Activated naive CD4-positive, alpha-beta T cell treated with Interleukin-2 at 50 U/mL for 16 hours (primary cell): ENCODE data around the gene CCNB2.
"Not testable (repeated sequence)": the region's sequence is repeated elsewhere in the genome, so short reads cannot be mapped to it uniquely, and the experiment has no call there.

Experiments
- DNase-seq: peaks from one replicate; pipeline ENCODE4 v3.0.0-alpha.2; 2020

Gene CCNB2

DNA sequence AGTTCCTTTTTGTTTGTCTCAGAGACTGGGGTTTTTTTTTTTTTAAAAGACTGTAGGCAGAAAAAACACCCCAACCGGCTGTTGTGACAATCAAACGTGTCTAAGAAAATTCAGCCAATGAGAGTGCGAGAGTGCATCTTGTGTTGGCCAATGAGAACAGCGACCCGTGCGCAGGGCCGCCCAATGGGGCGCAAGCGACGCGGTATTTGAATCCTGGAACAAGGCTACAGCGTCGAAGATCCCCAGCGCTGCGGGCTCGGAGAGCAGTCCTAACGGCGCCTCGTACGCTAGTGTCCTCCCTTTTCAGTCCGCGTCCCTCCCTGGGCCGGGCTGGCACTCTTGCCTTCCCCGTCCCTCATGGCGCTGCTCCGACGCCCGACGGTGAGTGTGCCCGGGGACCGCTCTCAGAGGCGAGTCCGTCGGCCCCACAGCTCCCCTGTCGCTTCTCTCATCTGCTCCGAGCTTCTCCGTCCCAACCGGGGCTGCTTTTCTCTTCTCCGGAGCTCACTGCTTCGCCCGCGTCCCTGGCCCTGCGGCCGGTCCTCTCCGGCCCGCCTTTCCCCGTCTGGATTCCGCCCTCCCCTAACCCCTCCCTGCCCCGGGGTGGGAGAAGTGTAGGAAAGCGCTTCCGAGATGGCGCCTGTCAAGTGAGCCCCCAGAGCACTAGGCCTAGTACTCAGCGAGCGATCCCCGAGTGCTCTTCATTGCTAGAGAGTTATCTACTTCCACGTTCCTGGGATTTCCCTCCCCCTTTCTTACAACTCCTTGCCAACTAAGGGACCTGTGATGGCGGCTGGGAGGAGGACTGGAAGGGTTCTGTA, at the start of gene CCNB2:
TSS of gene CCNB2 (plus strand) at position 235 of the 821 bp plus-strand sequence. CDS start at position 358, 123 bp downstream.
- DNase-seq = peak; percentile 84

DNA sequence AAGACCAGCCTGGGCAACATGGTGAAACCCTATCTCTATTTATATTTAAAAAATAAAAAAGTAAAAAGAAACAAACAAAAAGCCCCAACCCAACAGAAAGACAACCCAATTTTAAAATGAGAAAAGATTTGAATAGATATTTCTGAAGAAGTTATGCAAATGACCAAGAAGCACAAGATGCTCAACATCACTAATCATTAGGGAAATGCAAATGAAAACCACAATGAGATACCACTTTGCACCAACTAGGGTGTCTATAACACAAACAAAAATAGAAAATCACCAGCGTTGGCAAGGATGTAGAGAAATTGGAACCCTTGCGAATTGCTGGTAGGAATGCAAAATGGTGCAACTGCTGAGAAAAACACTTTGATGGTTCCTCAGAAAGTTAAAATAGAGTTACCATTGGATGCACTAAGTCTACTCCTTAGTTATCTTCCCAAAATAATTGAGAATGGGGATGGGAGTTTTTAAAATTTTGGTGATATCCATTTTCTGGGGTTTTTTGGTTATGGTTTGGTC, 45.8 kb upstream of the CCNB2 start:
- no peak for DNase-seq

DNA sequence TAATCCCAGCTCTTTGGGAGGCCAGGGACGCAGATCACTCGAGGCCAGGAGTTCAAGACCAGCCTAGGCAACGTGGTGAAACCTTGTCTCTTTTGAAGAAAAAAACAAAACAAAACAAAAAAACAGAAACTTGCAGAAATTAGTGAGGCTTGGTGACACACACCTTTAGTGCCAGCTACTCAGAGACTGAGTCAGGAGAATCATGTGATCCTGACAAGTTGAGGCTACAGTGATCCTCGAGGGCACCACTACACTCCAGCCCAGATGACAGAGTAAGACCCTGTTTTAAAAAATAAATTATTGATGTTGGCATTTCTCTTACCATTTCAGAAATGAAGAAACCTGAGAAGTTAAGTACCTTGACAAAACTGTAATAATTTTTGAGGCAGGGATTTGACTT, 44.6 kb upstream of the CCNB2 start:
- DNase-seq = no peak

DNA sequence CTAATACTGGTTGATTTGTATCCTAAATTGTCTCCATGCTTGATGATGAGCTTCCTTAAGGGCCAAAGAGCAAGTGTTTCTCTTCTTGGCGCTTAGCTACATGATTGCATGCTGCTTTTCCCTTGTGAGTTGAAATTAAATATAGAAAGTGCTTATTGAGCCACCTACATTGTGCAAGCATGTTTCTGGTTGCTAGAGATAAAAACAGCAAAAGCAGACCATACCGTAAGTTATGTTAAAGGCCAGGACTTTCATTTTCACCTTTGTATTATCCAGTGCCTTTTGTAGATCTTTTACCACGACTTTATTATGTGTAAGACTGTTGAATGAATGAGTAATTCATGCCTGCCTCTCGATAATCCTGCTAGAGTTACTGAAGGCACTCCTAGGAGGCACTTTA, 41.9 kb upstream of the CCNB2 start:
- no peak for DNase-seq

DNA sequence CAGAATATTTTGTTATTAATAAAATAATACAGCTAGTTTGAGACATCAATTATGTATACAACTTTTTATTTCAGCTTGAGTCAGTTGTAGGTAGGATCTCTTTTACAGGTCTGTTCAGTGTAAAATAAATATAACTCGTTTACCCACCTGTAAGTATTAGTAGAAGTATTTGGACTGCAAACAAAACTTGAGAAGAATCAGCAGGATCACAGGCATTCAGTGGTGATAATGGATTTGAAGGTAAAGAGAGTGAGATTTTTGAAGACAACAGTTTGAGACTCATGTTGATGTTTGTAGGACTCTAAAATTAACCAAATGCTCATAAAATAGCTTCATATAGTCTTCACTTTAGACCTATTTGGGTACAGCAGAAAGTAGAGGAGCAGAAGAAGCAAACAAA, 35.5 kb upstream of the CCNB2 start:
- DNase-seq = no peak

DNA sequence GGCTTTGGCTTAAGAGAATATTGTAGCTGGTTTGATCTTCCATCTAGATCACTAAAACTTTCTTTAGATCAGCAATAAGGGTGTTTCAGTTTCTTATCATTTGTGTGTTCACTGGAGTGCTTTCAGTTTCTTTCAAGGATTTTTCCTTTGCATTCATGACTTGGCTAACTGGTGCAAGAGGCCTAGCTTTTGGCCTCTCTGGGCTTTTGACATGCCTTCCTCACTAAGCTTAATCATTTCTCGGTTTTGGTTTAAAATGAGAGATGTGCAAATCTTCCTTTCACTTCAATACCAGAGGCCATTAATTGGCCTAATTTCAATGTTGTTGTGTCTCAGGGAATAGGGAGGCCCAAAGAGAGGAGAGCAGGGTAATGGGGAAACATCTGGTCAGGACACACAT, 30.3 kb upstream of the CCNB2 start:
- no peak for DNase-seq

DNA sequence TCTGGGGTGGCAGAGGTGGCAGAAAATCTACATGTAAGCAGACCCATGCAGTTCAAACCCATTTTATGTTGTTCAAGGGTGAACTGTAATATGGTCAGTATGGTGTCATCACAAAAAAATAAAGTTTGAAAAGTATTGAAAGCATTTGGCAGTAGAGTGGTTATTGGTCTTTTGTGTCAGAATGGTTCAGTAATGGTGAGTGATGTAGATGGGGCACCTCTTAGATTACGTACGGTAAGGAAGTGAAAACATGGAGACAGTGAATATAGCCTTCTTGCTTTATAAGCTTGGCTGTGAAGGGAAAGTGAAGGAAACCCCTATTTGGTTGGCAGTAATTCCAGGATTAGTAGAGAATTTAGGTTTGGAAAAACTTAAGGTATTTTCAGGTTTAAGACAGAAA, 17.2 kb upstream of the CCNB2 start:
- no peak for DNase-seq

DNA sequence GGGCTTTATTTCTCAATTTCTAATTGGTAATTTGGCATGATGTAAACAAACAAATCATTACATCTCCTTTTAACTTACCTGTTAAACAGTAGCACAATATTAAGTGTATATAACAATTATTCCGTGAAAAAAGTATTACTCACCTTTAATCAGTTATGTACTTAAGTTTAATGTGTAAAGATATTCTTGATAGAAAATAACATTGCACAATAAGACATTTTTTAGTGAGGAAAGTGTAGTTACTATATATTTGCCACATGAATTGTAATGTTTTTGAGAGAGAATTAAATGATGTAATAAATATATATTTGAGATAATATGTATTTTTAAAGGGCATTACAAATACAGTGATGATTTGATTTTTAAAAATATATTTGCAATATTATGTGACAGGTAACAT, 10.9 kb upstream of the CCNB2 start:
- no peak for DNase-seq

DNA sequence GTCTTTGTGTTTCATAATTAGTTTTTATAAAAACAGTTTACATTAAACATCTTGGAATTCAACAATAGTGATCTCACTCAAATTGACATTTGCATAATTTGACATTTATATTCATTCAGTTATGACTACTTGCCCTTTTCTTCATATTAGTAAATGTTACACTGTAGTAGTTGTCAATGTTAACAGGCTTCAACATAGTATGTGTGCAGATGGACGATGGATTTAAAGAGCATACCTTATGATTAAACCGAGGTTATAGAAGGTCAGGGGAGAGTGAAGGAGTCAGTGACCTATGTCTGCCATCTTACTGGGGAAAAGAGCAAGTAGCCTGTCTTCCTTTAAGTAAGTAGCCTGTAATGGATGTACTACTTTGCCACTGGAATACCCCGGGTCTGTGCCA, 8.5 kb upstream of the CCNB2 start:
- no peak for DNase-seq

DNA sequence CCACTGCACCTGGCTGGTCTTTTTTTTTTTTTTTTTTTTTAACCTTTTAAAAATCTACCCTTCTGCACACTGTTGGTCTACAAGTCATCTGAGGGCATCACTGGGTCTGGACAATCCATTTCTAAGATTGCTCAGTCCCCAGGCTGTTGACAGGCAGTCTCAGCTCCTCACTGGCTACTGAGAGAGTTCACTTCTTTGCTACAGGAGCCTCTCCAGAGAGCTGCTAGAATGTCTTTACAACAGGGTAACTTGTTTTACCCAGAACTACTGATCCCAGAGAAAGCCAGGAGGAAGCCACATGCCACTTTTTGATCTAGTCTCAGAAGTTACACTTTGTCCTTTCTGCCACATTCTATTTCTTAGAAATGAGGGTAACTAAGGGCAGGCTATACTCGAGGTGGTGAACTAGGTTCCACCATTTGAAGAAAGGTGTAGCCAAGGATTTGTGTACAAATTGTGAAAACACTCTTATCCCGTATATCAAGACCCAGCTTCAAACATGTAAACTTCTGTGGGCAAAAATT, 5.7 kb upstream of the CCNB2 start:
- DNase-seq = no peak

DNA sequence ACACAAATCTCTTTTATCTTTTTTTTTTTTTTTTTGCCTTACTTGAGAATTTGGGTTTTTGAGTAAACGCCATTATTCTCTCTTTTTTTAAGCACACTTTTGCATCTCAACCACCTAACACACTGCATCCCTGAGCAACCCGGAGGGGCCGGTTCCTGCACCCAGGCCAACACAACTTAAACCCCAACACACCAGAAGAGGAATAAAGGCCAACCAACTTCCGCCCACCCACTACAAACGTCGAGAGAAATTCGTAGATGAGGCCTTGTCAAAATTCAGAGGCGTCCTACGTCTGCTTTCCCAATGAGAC, 389 bp upstream of the CCNB2 start:
- no peak for DNase-seq

DNA sequence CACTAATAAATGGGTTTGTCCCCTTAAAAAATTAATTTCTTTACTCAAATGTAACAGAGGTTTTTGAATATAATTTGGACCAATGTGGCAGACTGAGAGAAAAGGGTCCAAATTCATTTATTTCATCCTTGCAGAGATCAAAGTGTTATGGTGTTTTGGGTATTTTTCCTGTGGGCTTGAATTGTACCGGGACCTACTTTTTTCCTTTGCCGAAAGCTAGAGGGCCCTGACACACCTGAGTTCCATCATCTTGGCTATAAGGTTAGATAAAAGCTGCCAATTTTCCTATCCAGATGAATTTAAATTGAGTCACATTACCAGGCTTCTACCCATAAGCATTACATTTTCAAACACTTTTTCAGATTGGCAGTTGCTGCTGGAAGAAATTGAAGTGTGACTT, 908 bp downstream of the CCNB2 start:
- DNase-seq = no peak

DNA sequence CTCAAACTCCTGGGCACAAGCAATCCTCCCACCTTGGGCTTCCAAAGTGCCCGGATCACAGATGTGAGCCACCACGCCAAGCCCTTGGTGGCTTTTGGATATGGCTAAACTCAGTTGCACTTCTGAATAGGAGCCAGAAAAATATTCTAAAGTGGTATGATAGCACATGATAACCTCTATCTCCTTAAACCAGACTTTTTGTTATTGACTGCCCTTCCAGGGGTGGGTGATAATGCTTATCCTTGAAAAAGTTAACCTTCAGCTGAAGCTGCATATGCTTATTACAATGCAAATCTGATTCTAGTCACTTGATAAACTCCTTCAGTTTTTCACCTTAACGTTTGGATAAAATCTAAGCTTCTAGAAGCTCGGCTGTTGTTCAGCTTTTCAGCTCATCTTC, 6.3 kb downstream of the CCNB2 start:
- no peak for DNase-seq

DNA sequence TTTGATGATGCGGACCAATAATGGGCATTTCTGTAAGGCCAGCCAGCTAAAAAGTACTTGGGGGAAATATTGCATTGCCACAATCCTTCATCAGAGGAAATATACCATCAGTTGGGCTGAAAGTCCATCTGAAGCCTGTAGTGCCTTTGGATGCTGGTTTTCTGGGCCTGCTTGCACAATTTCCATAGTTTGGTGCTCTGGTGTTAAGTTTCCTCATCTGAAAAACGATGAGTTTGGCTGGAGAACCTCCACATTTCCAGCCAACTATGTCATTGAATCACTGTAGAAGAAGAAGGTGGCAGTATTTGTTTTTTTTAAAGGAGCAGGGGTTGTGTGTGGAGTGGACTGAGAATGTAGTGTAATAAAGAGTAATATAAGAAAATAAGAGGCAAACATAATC, 10.1 kb downstream of the CCNB2 start:
- DNase-seq = no peak

DNA sequence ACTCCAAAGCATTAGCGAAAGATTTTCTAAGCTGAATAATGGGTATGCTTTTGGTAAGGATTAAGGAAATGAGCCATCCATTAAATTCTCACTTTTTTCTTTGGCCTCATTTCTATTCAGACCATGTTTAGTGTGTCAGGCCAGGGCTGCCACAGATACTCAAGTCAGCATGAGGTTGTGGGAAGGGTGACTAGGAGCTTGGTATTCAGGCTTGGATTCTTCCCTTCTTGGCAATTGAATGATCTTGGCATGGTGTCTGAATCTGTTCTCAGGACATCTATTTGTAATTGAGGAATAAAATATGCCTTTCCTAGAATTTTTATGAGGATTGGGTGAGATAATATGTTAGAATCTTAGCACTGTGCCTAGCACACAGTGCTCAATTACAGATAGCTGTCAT, 11.2 kb downstream of the CCNB2 start:
- DNase-seq = no peak

DNA sequence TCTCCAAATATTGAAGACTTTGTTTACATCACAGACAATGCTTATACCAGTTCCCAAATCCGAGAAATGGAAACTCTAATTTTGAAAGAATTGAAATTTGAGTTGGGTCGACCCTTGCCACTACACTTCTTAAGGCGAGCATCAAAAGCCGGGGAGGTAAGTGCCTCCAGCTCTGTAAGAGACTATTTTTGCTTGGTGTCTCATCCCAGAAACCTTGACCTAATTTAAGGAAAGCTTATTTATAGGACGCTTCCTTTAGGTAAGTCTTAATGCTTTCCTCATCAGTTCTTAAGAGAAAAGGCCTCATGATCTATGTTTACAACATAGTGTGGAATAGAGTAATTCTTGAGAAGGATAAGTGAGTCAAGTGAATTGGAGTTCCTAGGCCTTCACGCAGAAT, 11.8 kb downstream of the CCNB2 start:
- no peak for DNase-seq

DNA sequence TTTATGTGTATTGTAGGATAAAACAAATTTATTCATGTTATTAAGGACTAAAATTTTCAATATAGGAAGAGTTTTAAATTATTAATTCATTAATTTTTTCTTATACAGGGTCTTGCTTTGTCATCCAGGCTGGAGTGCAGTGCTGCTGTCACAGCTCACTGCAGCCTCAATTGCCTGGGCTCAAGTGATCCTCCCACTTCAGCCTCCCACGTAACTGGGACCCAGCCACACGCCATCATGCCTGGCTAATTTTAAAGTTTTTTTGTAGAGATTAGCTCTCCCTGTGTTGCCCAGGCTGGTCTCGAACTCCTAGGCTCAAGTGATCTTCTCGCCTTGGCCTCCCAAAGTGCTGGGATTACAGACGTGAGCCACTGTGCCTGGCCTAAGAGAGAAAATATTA, 14.7 kb downstream of the CCNB2 start:
- no peak for DNase-seq

DNA sequence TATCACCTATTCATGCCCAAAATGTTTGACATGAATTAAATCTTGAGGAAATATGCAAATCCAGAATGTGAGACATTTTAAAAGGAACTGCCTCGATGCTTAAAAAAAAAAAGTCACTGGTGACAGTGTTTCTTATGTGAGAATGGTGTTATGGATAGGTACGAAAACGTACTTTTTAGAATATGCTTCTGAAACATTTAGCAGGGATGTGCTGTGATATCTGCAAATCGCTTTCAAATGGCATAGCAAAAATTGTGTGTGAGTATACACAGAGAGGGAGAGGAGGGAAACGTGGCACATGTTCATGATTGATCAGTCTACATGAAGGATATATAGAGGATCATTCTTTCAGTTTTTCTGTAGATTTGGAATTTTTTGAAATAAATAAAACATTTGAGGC, 16.0 kb downstream of the CCNB2 start:
- no peak for DNase-seq

DNA sequence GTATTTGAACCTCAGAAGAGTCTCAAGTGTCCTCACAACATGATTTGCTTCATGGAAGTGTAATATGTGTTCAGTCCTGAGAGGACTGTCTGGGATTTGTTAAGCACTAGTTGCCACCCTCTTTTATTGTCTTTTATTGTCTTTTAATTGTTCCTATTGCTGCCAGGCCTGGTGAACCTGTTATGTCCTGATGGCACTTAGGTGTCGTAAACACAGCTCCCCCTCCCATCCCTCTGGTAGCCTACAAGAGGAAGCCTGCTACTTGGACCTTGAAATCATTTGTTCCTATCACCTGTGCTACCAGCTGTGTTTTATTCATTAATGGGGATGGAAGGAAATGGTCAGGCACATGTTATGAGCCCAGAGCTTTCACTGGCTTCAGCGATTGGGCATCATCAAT, 19.3 kb downstream of the CCNB2 start:
- no peak for DNase-seq

DNA sequence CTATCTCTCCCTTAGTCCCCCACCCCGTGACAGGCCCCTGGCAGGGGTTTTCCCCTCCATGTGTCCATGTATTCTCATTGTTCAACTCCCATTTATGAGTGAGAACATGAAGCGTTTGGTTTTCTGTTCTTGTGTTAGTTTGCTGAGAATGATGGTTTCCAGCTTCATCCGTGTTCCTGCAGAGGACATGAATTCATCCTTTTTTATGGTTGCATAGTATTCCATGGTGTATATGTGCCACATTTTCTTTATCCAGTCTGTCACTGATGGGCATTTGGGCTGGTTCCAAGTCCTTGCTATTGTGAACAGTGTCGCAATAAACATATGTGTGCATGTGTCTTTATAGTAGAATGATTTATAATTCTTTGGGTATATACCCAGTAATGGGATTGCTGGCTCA, 20.7 kb downstream of the CCNB2 start:
- not testable (repeated sequence) for DNase-seq

DNA sequence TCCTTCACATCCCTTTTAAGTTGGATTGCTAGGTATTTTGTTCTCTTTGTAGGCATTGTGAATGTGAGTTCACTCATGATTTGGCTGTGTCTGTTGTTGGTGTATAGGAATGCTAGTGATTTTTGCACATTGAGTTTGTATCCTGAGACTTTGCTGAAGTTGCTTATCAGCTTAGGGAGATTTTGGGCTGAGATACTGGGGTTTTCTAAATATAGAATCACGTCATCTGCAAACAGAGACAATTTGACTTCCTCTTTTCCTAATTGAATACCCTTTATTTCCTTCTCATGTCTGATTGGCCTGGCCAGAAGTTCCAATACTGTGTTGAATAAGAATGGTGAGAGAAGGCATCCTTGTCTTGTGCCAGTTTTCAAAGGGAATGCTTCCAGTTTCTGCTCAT, 22.3 kb downstream of the CCNB2 start:
- DNase-seq = not testable (repeated sequence)

DNA sequence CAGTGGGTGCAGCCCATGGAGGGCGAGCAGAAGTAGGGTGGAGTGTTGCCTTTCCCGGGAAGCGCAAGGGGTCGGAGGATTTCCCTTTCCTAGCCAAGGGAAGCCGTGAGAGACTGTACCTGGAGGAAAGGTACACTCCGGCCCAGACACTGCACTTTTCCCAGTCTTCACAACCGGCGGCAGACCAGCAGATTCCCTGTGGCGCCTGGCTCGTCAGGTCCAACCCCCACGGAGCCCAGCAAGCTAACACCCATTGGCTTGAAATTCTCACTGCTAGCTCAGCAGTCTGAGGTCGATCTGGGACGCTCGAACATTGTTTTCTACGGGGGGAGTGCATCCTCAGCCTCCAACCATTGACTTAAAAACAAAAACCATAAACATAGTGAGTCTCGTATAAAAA, 26.5 kb downstream of the CCNB2 start:
- no peak for DNase-seq

DNA sequence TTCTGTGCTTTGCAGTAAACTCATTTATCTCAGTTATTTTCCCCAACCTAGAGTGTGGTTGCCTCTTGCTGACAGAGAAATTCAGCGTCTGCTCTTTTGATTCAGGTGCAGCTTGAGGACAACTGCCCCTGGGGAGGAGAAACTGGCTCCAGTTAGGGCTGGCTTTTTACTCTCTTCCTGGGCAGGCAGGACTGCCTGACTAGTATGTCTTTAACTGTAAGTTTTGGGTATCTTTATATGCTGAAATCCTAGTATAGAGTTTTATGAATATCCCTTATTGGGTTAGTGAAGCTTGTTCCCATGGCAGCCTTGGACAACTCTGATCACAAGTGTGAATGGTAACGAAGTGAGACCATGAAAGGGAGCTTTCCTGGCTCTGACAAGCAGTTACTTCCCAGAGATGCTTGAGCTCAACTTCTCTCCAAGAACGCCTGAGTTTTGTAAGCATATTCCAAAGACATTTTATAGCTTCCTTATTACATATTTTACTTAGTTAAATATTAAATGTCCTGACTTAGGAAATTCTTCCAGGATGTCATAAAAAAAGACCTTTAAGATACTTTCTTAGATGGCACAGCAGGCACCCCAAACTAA, 27.1 kb downstream of the CCNB2 start:
- no peak for DNase-seq

DNA sequence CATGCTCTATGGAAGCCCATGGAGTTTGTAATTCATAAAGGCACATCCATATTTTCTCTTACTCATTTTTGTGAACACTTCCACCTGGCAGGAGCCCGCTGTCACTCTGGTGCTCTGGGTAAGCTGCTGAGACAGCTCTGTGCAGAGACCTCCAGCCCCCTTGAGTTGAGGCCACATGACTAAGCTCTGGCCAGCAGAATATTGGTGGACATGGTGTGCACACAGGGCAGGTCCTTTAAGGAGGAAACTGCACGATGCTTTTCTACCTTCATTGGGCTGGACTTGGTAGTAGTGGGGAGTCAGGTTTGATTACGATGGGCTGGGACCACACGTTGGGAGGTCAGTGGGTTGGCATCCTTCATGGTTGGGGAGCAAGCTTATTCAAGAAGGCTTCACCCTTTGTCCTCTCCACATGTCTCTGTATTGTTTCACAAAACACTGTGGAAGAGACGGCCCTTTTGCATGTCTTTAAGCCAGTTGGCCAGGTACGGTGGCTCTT, 29.0 kb downstream of the CCNB2 start:
- no peak for DNase-seq
